ENCODE data around the gene ELMO2.

DNA sequence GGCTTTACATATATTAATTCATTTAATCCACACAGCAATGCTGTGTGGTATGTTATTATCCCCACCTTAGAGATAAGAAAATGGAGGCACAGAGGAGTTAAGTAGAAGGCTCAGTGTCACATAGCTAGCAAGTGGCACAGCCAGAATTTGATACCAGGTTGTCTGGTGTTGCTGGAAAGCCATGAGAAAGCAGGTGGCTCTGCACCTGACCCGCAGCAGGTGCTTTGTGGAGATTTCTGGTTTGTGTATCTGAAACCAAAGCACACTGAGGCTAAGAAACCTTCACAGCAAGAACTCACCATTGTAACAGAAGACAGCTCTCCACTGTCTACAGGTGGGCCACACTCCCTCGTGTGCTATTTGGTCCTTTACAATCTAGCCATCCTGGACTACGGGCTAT is 7.5 kb downstream of the ELMO2 start:
- TF ChIP-seq EZH2 (IDR thresholded peaks at IDR 0.05; ENCODE audit: borderline replicate concordance, low read length): no peak
- TF ChIP-seq, protein P1, sequence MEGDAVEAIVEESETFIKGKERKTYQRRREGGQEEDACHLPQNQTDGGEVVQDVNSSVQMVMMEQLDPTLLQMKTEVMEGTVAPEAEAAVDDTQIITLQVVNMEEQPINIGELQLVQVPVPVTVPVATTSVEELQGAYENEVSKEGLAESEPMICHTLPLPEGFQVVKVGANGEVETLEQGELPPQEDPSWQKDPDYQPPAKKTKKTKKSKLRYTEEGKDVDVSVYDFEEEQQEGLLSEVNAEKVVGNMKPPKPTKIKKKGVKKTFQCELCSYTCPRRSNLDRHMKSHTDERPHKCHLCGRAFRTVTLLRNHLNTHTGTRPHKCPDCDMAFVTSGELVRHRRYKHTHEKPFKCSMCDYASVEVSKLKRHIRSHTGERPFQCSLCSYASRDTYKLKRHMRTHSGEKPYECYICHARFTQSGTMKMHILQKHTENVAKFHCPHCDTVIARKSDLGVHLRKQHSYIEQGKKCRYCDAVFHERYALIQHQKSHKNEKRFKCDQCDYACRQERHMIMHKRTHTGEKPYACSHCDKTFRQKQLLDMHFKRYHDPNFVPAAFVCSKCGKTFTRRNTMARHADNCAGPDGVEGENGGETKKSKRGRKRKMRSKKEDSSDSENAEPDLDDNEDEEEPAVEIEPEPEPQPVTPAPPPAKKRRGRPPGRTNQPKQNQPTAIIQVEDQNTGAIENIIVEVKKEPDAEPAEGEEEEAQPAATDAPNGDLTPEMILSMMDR (IDR thresholded peaks at IDR 0.05; ENCODE audit: low read length): no peak
